ENCODE data around the gene TBC1D24. TPM values are rescaled to one million over a fixed set of nuclear protein-coding genes. Genes with fewer than 3 reads are reported as not detected.

TBC1D24 gene
- total and polyA plus RNA-seq, 9 of the 15 experiments (the other 6 are each of a cell fraction or from before 2014, with no cell fraction given): 1.7 to 22.6 (median 7.2) TPM

DNA sequence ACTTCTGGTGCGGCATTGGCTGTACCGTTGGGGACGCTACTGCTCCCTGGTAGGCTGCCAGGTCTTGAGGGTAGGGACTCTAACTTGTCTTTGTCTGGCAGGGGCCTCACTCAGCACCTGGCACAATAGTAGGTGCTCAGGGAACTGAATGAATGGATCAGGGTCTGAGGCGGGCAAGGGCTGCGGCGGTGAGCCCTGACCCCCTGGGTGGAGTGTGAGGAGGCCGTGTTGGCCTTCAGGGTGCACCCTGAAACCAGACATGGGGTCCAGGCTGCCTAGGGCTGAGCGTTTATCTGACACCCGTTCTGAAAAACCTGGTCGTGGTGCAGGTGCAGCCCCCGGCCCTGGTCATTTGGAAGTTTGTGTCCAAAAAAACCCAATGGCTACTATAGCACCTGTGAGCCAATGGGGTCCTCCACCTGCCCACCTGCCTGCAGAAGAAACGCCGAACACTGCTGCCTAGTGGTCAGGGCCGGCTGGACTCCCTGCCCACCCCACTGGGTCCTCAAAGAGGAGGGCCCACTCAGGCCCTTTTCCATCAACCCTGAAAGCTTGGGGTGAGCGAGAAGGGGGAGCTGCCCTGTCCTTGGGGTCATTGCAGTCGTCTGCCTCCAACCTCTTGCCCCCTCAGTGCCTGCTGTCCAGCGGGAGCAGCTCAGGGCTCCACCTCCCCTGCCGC is 33.9 kb downstream of the TBC1D24 start:
- Histone ChIP-seq H3K4me2 (ENCODE audit: insufficient read depth, low read length) (no peak overlapping the region), H3K36me3 (ENCODE audit: control insufficient read depth, insufficient read depth, low read length) (peaks cover 6% of the 10 kb centered on the region; the same call in 1 of the 3 replicates), H3K27me3 (ENCODE audit: control insufficient read depth in 2 of 2, insufficient read depth in 2 of 2, low read length in 2 of 2) (no peaks in the 10 kb centered on the region), H3K4me3 (no peak overlapping the region), H3K9me3 (replicated peaks; ENCODE audit: control insufficient read depth, insufficient read depth, low read depth, low read length) (no peaks in the 10 kb centered on the region), H3K4me1 (replicated peaks in 1 of 2; ENCODE audit: control insufficient read depth in 2 of 2, insufficient read depth in 2 of 2, low read length in 2 of 2) (peaks cover 34 to 62% of the 10 kb centered on the region in 2 experiments), H3K79me2 (ENCODE audit: control insufficient read depth, insufficient read depth, low read length) (peaks cover 8% of the 10 kb centered on the region), H2AFZ (ENCODE audit: low read depth, low read length) (no peak overlapping the region), H3K9me1 (ENCODE audit: control insufficient read depth, insufficient read depth, low read length) (no peaks in the 10 kb centered on the region), H3K9ac (ENCODE audit: insufficient read depth in 1 of 2, low read depth in 2 of 2, low read length in 2 of 2) (no peak overlapping the region), H4K20me1 (replicated peaks; ENCODE audit: control insufficient read depth, insufficient read depth, low read length) (no peaks in the 10 kb centered on the region), H3K27ac (ENCODE audit: extremely low read depth, low read depth, low read length) (no peak overlapping the region)
- DNase-seq (ENCODE audit: extremely low read depth in 1 of 4, low spot score in 3 of 4) (no peak), ATAC-seq (no peak), FAIRE-seq (no peak)
- TF ChIP-seq ZBTB7A (IDR thresholded peaks at IDR 0.05; ENCODE audit: borderline replicate concordance, control insufficient read depth, low read depth, low read length): 0 out of 2 replicates have a peak, but pooled peaks have one; percentile 17
- TF ChIP-seq SRF (CRISPR knock-in tag; IDR thresholded peaks at IDR 0.05): no peak
- in situ Hi-C loops (cut with MboI): no loop called here
- POLR2A ChIA-PET: interaction anchor here (1.3 kb wide), 1 partner anchor 11 kb away, joined by 5 read pairs; the partner anchor contains the start of gene AMDHD2
- CTCF ChIA-PET (ENCODE audit: low intra/inter-chr PET ratio): no interaction called here
- 79% methylated on average over 16 of the region's 18 CpGs for WGBS (ENCODE audit: insufficient coverage, low coverage, missing lambda C conversion rate)
- BruUV-seq (replicated peaks): no TSS peak
- intact Hi-C loops (cut with micrococcal nuclease): loop anchor here (10.0 kb wide), 1 partner anchor 164 kb away; the partner anchor contains the start of gene ABCA3

DNA sequence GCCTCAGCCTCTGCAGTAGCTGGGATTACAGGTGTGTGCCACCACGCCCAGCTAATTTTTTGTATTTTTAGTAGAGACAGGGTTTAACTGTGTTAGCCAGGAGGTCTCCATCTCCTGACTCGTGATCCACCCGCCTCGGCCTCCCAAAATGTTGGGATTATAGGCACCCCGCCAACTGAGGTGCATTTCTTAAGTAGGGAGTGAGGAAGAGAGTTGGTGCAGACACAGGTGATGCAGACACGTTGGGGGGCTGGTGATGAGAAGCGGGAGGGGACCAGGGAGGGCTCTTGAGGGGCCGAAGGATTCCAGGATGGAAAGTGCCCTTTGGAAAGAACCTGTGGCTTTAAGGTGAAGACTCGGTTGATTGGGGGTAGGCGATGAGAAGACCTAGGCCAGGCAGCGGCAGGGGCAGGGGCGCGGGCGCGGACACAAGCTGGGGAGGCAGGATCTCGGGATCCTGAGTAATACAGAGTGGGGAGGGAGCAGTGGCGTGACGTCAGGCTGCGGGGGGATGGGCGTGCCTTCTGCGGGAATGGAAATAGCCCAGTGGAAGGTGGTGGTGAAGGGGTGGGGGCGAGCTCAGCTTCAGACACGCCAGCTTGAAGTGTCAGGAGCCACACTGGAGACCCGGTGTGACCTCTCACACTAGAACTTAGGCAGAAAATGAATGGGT is 36.3 kb downstream of the TBC1D24 start:
- WGBS (ENCODE audit: insufficient coverage, low coverage, missing lambda C conversion rate): 27% methylated on average over 23 of the region's 24 CpGs
- intact Hi-C loops (cut with micrococcal nuclease): no loop called here
- Histone ChIP-seq H3K9me3 (replicated peaks; ENCODE audit: control insufficient read depth, insufficient read depth, low read depth, low read length) (no peaks in the 10 kb centered on the region), H3K4me1 (replicated peaks in 1 of 2; ENCODE audit: control insufficient read depth in 2 of 2, insufficient read depth in 2 of 2, low read length in 2 of 2) (peaks cover 48 to 82% of the 10 kb centered on the region in 2 experiments), H4K20me1 (replicated peaks; ENCODE audit: control insufficient read depth, insufficient read depth, low read length) (peaks cover 15% of the 10 kb centered on the region), H3K27me3 (ENCODE audit: control insufficient read depth in 2 of 2, insufficient read depth in 2 of 2, low read length in 2 of 2) (no peaks in the 10 kb centered on the region), H3K27ac (ENCODE audit: extremely low read depth, low read depth, low read length) (peak overlapping the region; percentile 61), H3K9ac (ENCODE audit: insufficient read depth in 1 of 2, low read depth in 2 of 2, low read length in 2 of 2) (peak overlapping the region; percentile 42 to 96), H3K79me2 (ENCODE audit: control insufficient read depth, insufficient read depth, low read length) (peaks cover 32% of the 10 kb centered on the region), H3K4me2 (ENCODE audit: insufficient read depth, low read length) (peak overlapping the region; percentile 94), H3K9me1 (ENCODE audit: control insufficient read depth, insufficient read depth, low read length) (peaks cover 1% of the 10 kb centered on the region), H3K36me3 (ENCODE audit: control insufficient read depth, insufficient read depth, low read length) (peaks cover 13% of the 10 kb centered on the region), H3K4me3 (no peak overlapping the region), H2AFZ (ENCODE audit: low read depth, low read length) (peak overlapping the region; percentile 80)
- in situ Hi-C loops (cut with MboI): no loop called here
- FAIRE-seq (peak; percentile 37), DNase-seq (ENCODE audit: extremely low read depth in 1 of 4, low spot score in 3 of 4) (peak; percentile 82 to 87 (median 84)), ATAC-seq (peak; percentile 37)
- POLR2A ChIA-PET: interaction anchor here (0.6 to 1.3 kb wide), 3 partner anchors 10 to 54 kb away, joined by 3 to 5 read pairs (median 4); no protein-coding TSS in a partner anchor
- no TSS peak for BruUV-seq (replicated peaks)
- CTCF ChIA-PET (ENCODE audit: low intra/inter-chr PET ratio): interaction anchor here (0.6 kb wide), 1 partner anchor 79 kb away, joined by 3 read pairs; no protein-coding TSS in a partner anchor
- TF ChIP-seq CHD2 (IDR thresholded peaks at IDR 0.05; ENCODE audit: low read depth, low read length) (peak; percentile 73), BRD4 (IDR thresholded peaks at IDR 0.05) (no peak), SREBF2 (CRISPR knock-in tag; IDR thresholded peaks at IDR 0.05) (no peak), ZNF695 (CRISPR knock-in tag; IDR thresholded peaks at IDR 0.05) (no peak), EGR1 (conservative IDR thresholded peaks at IDR 0.05) (0 out of 2 replicates have a peak, but pooled peaks have one; percentile 14)
- TF ChIP-seq, protein P1, sequence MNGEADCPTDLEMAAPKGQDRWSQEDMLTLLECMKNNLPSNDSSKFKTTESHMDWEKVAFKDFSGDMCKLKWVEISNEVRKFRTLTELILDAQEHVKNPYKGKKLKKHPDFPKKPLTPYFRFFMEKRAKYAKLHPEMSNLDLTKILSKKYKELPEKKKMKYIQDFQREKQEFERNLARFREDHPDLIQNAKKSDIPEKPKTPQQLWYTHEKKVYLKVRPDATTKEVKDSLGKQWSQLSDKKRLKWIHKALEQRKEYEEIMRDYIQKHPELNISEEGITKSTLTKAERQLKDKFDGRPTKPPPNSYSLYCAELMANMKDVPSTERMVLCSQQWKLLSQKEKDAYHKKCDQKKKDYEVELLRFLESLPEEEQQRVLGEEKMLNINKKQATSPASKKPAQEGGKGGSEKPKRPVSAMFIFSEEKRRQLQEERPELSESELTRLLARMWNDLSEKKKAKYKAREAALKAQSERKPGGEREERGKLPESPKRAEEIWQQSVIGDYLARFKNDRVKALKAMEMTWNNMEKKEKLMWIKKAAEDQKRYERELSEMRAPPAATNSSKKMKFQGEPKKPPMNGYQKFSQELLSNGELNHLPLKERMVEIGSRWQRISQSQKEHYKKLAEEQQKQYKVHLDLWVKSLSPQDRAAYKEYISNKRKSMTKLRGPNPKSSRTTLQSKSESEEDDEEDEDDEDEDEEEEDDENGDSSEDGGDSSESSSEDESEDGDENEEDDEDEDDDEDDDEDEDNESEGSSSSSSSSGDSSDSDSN (IDR thresholded peaks at IDR 0.05; ENCODE audit: borderline replicate concordance in 1 of 2, low read depth in 2 of 2, low read length in 2 of 2): no peak
- TF ChIP-seq, protein P2, sequence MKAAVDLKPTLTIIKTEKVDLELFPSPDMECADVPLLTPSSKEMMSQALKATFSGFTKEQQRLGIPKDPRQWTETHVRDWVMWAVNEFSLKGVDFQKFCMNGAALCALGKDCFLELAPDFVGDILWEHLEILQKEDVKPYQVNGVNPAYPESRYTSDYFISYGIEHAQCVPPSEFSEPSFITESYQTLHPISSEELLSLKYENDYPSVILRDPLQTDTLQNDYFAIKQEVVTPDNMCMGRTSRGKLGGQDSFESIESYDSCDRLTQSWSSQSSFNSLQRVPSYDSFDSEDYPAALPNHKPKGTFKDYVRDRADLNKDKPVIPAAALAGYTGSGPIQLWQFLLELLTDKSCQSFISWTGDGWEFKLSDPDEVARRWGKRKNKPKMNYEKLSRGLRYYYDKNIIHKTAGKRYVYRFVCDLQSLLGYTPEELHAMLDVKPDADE (conservative IDR thresholded peaks at IDR 0.05; ENCODE audit: control insufficient read depth, low read depth, low read length): no peak
